Glomerular visceral epithelial cell (primary cell): ENCODE results near the gene CMKLR1.
A peak's percentile ranks its signal among the peaks of the same experiment; 100 is the strongest.

Experiments used
- DNase-seq: peaks from one replicate; pipeline ENCODE4 v3.0.0-alpha.2; 2016; ENCODE audit errors: extremely low spot score

CMKLR1 gene

GRCh38 chr12:108338915-108339657 lies at the start of gene CMKLR1:
TSS of gene CMKLR1 (minus strand) at chr12:108339311. CDS start at chr12:108293591, 45,720 bp downstream.
- DNase-seq: no peak

- DNase-seq: no peak
These were observed 48.7 kb upstream of the CMKLR1 start for GRCh38 chr12:108387771-108388170.

- DNase-seq: no peak
These were observed 47.7 kb upstream of the CMKLR1 start for GRCh38 chr12:108386709-108387360.

- DNase-seq: no peak
These were observed 43.3 kb upstream of the CMKLR1 start for GRCh38 chr12:108382437-108382801.

GRCh38 chr12:108381787-108382436 lies 42.8 kb upstream of the CMKLR1 start:
- DNase-seq: peak; percentile 8

GRCh38 chr12:108380382-108380781 lies 41.3 kb upstream of the CMKLR1 start:
- no peak for DNase-seq

- DNase-seq: no peak
These were observed 40.7 kb upstream of the CMKLR1 start for GRCh38 chr12:108379823-108380222.

GRCh38 chr12:108378926-108379325 lies 39.8 kb upstream of the CMKLR1 start:
- no peak for DNase-seq

- no peak for DNase-seq
These were observed 38.1 kb upstream of the CMKLR1 start for GRCh38 chr12:108377260-108377659.

- DNase-seq: peak; percentile 15
These were observed 37.0 kb upstream of the CMKLR1 start for GRCh38 chr12:108375986-108376663.

- DNase-seq: no peak
These were observed 35.6 kb upstream of the CMKLR1 start for GRCh38 chr12:108374596-108375320.

GRCh38 chr12:108373111-108373510 lies 34.0 kb upstream of the CMKLR1 start:
- DNase-seq: no peak

- peak; percentile 20 for DNase-seq
These were observed 32.8 kb upstream of the CMKLR1 start for GRCh38 chr12:108371801-108372344.

GRCh38 chr12:108370415-108370814 lies 31.3 kb upstream of the CMKLR1 start:
- no peak for DNase-seq

GRCh38 chr12:108369736-108370396 lies 30.8 kb upstream of the CMKLR1 start:
- DNase-seq: no peak

GRCh38 chr12:108368089-108368488 lies 29.0 kb upstream of the CMKLR1 start:
- no peak for DNase-seq

GRCh38 chr12:108367436-108367835 lies 28.3 kb upstream of the CMKLR1 start:
- DNase-seq: no peak

- no peak for DNase-seq
These were observed 26.2 kb upstream of the CMKLR1 start for GRCh38 chr12:108365324-108365723.

GRCh38 chr12:108364879-108365278 lies 25.8 kb upstream of the CMKLR1 start:
- no peak for DNase-seq

- no peak for DNase-seq
These were observed 24.5 kb upstream of the CMKLR1 start for GRCh38 chr12:108363565-108363964.

- no peak for DNase-seq
These were observed 24.1 kb upstream of the CMKLR1 start for GRCh38 chr12:108363165-108363564.
